Psoas muscle (tissue), 8 donors: Measurements from ENCODE around the gene ZMYND10. TPM values are rescaled to one million over a fixed set of nuclear protein-coding genes. Genes with fewer than 3 reads are reported as not detected.

Source experiments
- ATAC-seq, 4 donors: fragments of 200-7000 bp; cut with Tn5 transposase; one replicate each; pipeline ENCODE4 v1.9.1; 2020; ENCODE audit warnings: moderate library complexity in 3 of 4, mild to moderate bottlenecking in 2 of 4
- DNase-seq, 2 donors: peaks; one replicate each; pipeline ENCODE4 v3.0.0-alpha.2; 2020
- H3K27ac ChIP-seq: fragments of 200-600 bp; one replicate; pipeline ENCODE4 v1.8.0; 2022
- H3K27me3 ChIP-seq, 3 donors: fragments of 200-600 bp in 1 of 3; one replicate each; pipeline versions ENCODE4 v1.6.1 to v1.8.0; 2013 to 2022; ENCODE audit warnings: low read length in 2 of 3, mild to moderate bottlenecking in 2 of 3, moderate library complexity in 1 of 3; ENCODE audit not compliant: insufficient read depth in 3 of 3
- H3K36me3 ChIP-seq, 2 donors: fragments of 200-600 bp in 1 of 2; one replicate each; pipeline versions ENCODE4 v1.6.1 to v1.8.0; 2013 to 2022; ENCODE audit warnings: low read depth in 1 of 2, mild to moderate bottlenecking in 1 of 2, moderate library complexity in 1 of 2; ENCODE audit not compliant: insufficient read depth in 1 of 2
- H3K4me1 ChIP-seq: fragments of 200-600 bp; one replicate; pipeline ENCODE4 v1.8.0; 2022
- H3K4me3 ChIP-seq: fragments of 200-600 bp; one replicate; pipeline ENCODE4 v1.8.0; 2022; ENCODE audit warnings: mild to moderate bottlenecking
- H3K9me3 ChIP-seq: fragments of 200-600 bp; one replicate; pipeline ENCODE4 v1.8.0; 2022
- WGBS, 3 donors: extraction: QIAGEN DNeasy Blood & Tissue Kit; methylation state at CpG; one replicate each; pipeline versions ENCODE4 v1.1.6 to v1.1.7; 2013; 5-methylcytosine and 5-hydroxymethylcytosine counted together
- intact Hi-C, 2 donors: fragments of 100-400 bp; cut with DNase I; formaldehyde crosslinking; loops; one replicate each; pipeline versions ENCODE4 v1.11.0 to v1.14.2; 2022
- polyA plus RNA-seq, 3 donors: library from polyadenylated mRNA; stranded (reverse); fragments of 200-250 nt; gene quantifications; one replicate each; pipeline ENCODE4 v1.2.3, GENCODE V29; 2013
- total RNA-seq, 4 donors: library from RNA; stranded (reverse); fragmentation: NEBNext Ultra II Directional in 2 of 4; extraction: Animal tissue kit (Norgen Biotek cat#: 25700) in 2 of 4; gene quantifications; one replicate each; pipeline versions ENCODE4 v1.2.1 to v1.2.4, GENCODE V29; 2021 to 2023
- TF ChIP-seq, protein P1 (sequence below): fragments of 200-600 bp; IDR thresholded peaks from one replicate; pipeline ENCODE4 v1.8.0; 2022; ENCODE audit warnings: antibody characterized with exemption
- donor health status: healthy with polysubstance abuse.
- donor health status: DM: no; HTN: no; CAD: no; lungs with moderate emphysema.
- donor health status: Bipolar disorder and iron deficiency.
- donor health status: healthy.
- donor health status: DM: yes; HTN: yes; CAD: no.
- donor health status: DM: no; HTN: no; CAD: no.
- donor health status: DM: no; HTN: no; CAD: no.
- donor health status: DM: yes; HTN: yes; CAD: no.

ZMYND10 gene
- total and polyA plus RNA-seq, 7 donors = 0.23 to 0.99 (median 0.51) TPM

DNA sequence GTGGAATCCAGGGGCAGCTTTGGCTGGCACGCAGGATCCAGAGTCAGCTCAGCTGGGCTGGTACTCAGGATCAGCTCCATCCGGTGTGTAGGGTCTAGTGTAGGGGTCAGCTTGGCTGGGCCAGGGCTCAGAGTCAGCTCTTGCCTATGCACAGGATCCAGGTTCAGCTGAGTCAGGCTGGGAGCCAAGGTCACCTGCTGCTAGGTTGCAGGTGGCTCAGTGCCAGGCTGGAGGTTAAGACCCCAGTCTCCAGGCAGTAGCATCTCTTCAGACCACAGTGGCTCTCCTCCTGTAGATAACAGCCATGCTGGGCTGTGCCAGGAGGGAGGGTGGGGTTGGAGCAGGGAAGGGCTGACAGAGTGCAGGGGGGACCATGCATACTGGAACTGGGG lies 48.2 kb downstream of the ZMYND10 start:
- WGBS, 3 donors = 87 to 100% (median 96%) methylated on average over 2 of the region's 2 CpGs
- no peak overlapping the region for H3K27ac ChIP-seq
- H3K27me3 ChIP-seq = no peaks in the 10 kb centered on the region
- H3K4me3 ChIP-seq = no peak overlapping the region
- TF ChIP-seq, protein P1, sequence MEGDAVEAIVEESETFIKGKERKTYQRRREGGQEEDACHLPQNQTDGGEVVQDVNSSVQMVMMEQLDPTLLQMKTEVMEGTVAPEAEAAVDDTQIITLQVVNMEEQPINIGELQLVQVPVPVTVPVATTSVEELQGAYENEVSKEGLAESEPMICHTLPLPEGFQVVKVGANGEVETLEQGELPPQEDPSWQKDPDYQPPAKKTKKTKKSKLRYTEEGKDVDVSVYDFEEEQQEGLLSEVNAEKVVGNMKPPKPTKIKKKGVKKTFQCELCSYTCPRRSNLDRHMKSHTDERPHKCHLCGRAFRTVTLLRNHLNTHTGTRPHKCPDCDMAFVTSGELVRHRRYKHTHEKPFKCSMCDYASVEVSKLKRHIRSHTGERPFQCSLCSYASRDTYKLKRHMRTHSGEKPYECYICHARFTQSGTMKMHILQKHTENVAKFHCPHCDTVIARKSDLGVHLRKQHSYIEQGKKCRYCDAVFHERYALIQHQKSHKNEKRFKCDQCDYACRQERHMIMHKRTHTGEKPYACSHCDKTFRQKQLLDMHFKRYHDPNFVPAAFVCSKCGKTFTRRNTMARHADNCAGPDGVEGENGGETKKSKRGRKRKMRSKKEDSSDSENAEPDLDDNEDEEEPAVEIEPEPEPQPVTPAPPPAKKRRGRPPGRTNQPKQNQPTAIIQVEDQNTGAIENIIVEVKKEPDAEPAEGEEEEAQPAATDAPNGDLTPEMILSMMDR = no peak
- H3K4me1 ChIP-seq = peaks cover 36% of the 10 kb centered on the region
- intact Hi-C loops = no loop called here
- ATAC-seq = no peak
- peaks cover 0 to 6% of the 10 kb centered on the region in 2 donors for H3K36me3 ChIP-seq
- DNase-seq = no peak
- H3K9me3 ChIP-seq = no peaks in the 10 kb centered on the region

DNA sequence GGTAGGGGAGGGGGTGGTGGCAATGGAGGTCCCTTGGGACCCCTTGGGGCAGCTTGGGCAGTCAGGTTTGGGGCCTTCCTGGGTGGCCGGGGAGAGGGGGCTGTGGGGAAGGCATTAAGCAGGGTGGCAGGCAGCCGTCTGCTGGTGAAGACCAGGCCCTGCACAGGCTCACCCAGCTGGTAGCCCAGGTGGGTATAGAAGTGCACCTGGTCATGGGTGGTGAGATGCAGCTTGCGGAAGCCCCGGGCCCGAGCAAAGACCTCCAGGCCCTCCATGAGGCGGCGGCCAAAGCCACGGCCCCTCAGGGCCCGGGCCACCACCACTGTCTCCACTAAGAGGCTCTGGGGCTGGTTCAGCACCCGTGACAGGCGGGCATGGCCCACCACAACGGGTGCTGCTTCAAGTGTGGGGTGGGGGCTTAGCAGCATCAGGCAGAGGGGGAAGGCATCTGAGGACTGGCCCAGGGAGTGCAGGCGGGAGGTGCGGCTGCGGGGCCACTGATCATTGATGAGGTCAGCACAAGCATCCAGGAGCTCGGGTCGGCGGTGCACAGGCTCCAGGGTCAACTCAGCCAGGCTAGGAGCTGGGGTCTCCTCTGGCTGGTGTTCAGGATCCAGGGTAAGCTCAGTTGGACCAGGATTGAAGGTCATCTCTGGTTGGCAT lies 48.7 kb downstream of the ZMYND10 start:
- intact Hi-C loops = no loop called here

DNA sequence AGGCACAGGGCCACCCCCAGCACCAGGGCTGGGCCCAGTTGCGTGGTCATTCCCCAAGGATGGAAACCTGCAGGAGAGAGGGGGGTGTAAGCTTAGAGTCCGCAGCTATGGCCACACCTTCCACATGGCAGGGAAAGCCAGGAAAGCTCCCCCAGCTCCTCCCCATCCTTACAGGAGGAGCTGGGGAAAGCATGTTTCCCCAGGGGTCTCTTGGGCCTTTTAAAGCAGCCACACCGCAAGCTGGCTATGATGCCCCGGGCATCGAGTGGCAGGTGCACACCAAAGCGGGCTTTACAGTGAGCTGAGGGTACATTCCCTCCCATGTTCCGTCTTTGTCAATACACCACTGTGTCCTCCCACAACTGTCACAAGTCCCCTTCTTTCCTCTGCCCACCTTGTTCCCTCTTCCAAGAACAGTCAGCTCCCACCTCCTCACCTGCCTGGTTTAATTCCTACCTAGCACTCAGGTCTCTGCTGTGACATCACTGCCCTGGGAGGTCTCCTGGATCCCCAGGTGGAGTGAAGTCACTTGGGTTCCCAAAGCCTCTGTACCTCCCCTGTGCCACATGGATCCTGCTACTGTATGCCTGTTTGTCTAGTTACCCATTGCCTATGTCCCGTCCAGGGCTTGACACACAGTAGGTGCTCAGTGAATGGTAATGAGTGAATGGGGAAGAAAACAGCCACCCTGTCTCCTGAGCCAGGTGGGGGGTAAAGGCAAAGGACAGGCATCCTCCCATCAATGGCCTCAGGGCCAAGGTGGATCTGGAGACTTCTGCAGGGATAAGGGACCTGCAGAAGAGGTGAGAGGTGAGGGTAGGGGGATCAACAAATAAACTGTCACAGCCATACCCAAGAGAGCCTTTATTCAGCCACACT lies 49.7 kb downstream of the ZMYND10 start:
- DNase-seq = no peak
- 79 to 81% (median 81%) methylated on average over 8 of the region's 8 CpGs for WGBS, 3 donors
- intact Hi-C loops = no loop called here
- TF ChIP-seq, protein P1 = no peak
- ATAC-seq = no peak
- no peaks in the 10 kb centered on the region for H3K9me3 ChIP-seq
- H3K27ac ChIP-seq = no peak overlapping the region
- no peak overlapping the region for H3K4me3 ChIP-seq
- no peaks in the 10 kb centered on the region for H3K27me3 ChIP-seq
- H3K4me1 ChIP-seq = peaks cover 38% of the 10 kb centered on the region
- H3K36me3 ChIP-seq = peaks cover 0 to 6% of the 10 kb centered on the region in 2 donors

More for the DNA sequence above, 48.7 kb downstream of the ZMYND10 start:
- Histone ChIP-seq H3K36me3 (peaks cover 0 to 6% of the 10 kb centered on the region in 2 donors), H3K4me1 (peaks cover 36% of the 10 kb centered on the region), H3K4me3 (no peak overlapping the region), H3K27ac (no peak overlapping the region), H3K9me3 (no peaks in the 10 kb centered on the region), H3K27me3 (no peaks in the 10 kb centered on the region)
- DNase-seq (no peak), ATAC-seq (no peak)
- 89 to 95% (median 92%) methylated on average over 16 to 18 of the region's 18 CpGs for WGBS, 3 donors
- TF ChIP-seq, protein P1 = no peak

DNA sequence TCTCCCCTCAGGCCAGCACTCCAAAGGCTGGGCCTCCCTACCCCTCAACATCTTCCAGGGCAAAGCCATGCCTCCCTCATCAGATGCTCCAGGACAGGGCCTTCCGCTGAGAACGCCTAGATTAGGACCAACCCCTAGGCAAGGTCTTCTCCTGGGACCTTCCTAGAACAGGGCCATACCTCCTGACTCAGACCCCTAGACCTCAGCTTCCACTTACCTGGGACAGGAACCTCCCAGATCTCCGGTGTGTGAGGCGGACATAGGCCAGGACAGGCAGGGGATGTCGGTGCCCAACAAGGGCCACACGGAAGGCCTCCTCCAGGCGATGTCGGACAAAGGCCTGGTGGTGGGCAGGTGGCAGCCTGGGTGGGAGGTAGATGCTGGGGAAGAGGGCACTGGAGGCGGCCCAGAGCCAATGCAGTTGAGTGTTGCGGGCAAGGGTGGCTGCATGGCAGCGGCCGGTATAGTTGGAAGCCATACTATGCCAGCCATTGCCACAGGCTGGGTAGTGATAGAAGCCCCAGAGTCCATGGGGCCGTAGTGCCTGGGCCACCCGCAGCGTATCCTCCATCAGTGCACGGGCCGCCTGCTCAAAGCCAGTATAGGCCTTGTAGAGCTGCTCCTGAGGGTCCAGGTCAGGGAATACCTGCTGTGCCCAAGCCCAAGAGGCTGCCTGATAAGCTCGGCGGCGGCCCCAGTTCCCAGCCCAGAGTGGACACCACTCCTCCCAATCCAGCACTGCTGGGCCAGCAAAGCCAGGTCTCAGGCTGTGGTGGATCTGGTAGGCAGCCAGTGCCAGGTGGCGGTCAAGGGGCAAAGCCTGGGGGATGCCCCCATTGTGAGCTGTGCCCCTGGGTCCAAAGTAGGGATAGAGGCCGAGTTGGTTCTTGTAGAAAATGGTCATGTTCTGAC lies 50.8 kb downstream of the ZMYND10 start:
- Histone ChIP-seq H3K9me3 (no peaks in the 10 kb centered on the region), H3K4me3 (no peak overlapping the region), H3K27ac (no peak overlapping the region), H3K36me3 (peaks cover 4 to 16% of the 10 kb centered on the region in 2 donors), H3K4me1 (peaks cover 31% of the 10 kb centered on the region), H3K27me3 (no peaks in the 10 kb centered on the region)
- TF ChIP-seq, protein P1 = no peak
- ATAC-seq (no peak), DNase-seq (no peak)
- intact Hi-C loops = no loop called here
- WGBS, 3 donors = 86 to 93% (median 91%) methylated on average over 22 of the region's 22 CpGs
